Stimulated activated CD4-positive, alpha-beta T cell treated with anti-CD3 and anti-CD28 coated beads, Interleukin-2, amount 100 ng/mL, for 4 hours (primary cell): ENCODE measurements around the gene FNDC3B.
"Not testable (repeated sequence)": the region's sequence is repeated elsewhere in the genome, so short reads cannot be mapped to it uniquely, and the experiment has no call there.

Source experiments
- DNase-seq: peaks from one replicate; pipeline ENCODE4 v3.0.0-alpha.2; 2020; ENCODE audit warnings: low read depth

FNDC3B gene

GRCh38 chr3:172039436-172040077, at the start of gene FNDC3B:
Gene FNDC3B (plus strand): TSS chr3:172039578. CDS start chr3:172112480, 72,902 bp downstream.
- peak; percentile 85 for DNase-seq

- DNase-seq = not testable (repeated sequence)
Observed at GRCh38 chr3:171990239-171990638, 49.1 kb upstream of the FNDC3B start.

- DNase-seq = no peak
Observed at GRCh38 chr3:171991166-171991565, 48.2 kb upstream of the FNDC3B start.

- no peak for DNase-seq
Observed at GRCh38 chr3:171994646-171995428, 44.5 kb upstream of the FNDC3B start.

GRCh38 chr3:171995486-171995885, 43.9 kb upstream of the FNDC3B start:
- DNase-seq = no peak

- no peak for DNase-seq
Observed at GRCh38 chr3:171996178-171996817, 43.1 kb upstream of the FNDC3B start.

GRCh38 chr3:171998731-171999130, 40.6 kb upstream of the FNDC3B start:
- DNase-seq = not testable (repeated sequence)

- not testable (repeated sequence) for DNase-seq
Observed at GRCh38 chr3:172001616-172002015, 37.8 kb upstream of the FNDC3B start.

GRCh38 chr3:172002512-172003078, 36.8 kb upstream of the FNDC3B start:
- DNase-seq = no peak

- no peak for DNase-seq
Observed at GRCh38 chr3:172003146-172003545, 36.2 kb upstream of the FNDC3B start.

- DNase-seq = no peak
Observed at GRCh38 chr3:172007065-172007370, 32.4 kb upstream of the FNDC3B start.

GRCh38 chr3:172009803-172010202, 29.6 kb upstream of the FNDC3B start:
- DNase-seq = no peak

GRCh38 chr3:172012775-172013174, 26.6 kb upstream of the FNDC3B start:
- DNase-seq = no peak

GRCh38 chr3:172014145-172014544, 25.2 kb upstream of the FNDC3B start:
- no peak for DNase-seq

GRCh38 chr3:172018364-172018763, 21.0 kb upstream of the FNDC3B start:
- DNase-seq = no peak

GRCh38 chr3:172020763-172021162, 18.6 kb upstream of the FNDC3B start:
- DNase-seq = no peak

- no peak for DNase-seq
Observed at GRCh38 chr3:172021164-172021563, 18.2 kb upstream of the FNDC3B start.

- DNase-seq = no peak
Observed at GRCh38 chr3:172021859-172022258, 17.5 kb upstream of the FNDC3B start.

GRCh38 chr3:172023915-172024314, 15.5 kb upstream of the FNDC3B start:
- no peak for DNase-seq

GRCh38 chr3:172024679-172025078, 14.7 kb upstream of the FNDC3B start:
- no peak for DNase-seq

GRCh38 chr3:172029425-172030098, 9.8 kb upstream of the FNDC3B start:
- DNase-seq = no peak

- DNase-seq = no peak
Observed at GRCh38 chr3:172030181-172030580, 9.2 kb upstream of the FNDC3B start.
